Suprapubic skin (tissue), 4 donors: ENCODE measurements around the gene SLC9A8. TPM values are rescaled to one million over a fixed set of nuclear protein-coding genes. Genes with fewer than 3 reads are reported as not detected.

Experiments
- DNase-seq, 2 donors: peaks; one replicate each; pipeline ENCODE4 v3.0.0-alpha.2; 2019; ENCODE audit warnings: low spot score in 2 of 2
- H3K27ac ChIP-seq: fragments of 200-600 bp; sonication (generic); one replicate; pipeline ENCODE4 v1.5.1; 2019
- H3K27me3 ChIP-seq: fragments of 200-600 bp; sonication (generic); one replicate; pipeline ENCODE4 v1.5.1; 2019
- H3K36me3 ChIP-seq: fragments of 200-600 bp; sonication (generic); one replicate; pipeline ENCODE4 v1.5.1; 2019
- H3K4me1 ChIP-seq: fragments of 200-600 bp; sonication (generic); one replicate; pipeline ENCODE4 v1.5.1; 2019
- H3K4me3 ChIP-seq: fragments of 200-600 bp; sonication (generic); one replicate; pipeline ENCODE4 v1.5.1; 2019; ENCODE audit warnings: mild to moderate bottlenecking
- H3K9me3 ChIP-seq: fragments of 200-600 bp; sonication (generic); one replicate; pipeline ENCODE4 v1.5.1; 2019
- EP300 ChIP-seq: sonication (generic); formaldehyde crosslinking; IDR thresholded peaks from one replicate; pipeline ENCODE4 v1.6.1; 2017; ENCODE audit warnings: antibody characterized with exemption
- POLR2A ChIP-seq, 2 donors: fragments of 450-650 bp; IDR thresholded peaks; one replicate each; pipeline ENCODE4 v1.6.1; 2017; ENCODE audit warnings: antibody characterized with exemption in 2 of 2, mild to moderate bottlenecking in 2 of 2, moderate library complexity in 2 of 2
- POLR2AphosphoS5 ChIP-seq, 3 donors: sonication (generic); formaldehyde crosslinking; IDR thresholded peaks; one replicate each; pipeline ENCODE4 v1.6.1; 2017; ENCODE audit warnings: antibody characterized with exemption in 3 of 3
- WGBS: methylation state at CpG from one replicate; pipeline ENCODE4 v1.1.5; 2018; 5-methylcytosine and 5-hydroxymethylcytosine counted together
- total RNA-seq, 4 donors: library from RNA; depleted of rRNA; stranded (reverse); fragments of >200 nt; gene quantifications; one replicate each; pipeline ENCODE4 v1.1.0, GENCODE V29; 2016
- TF ChIP-seq, protein P1 (sequence below), 2 donors: fragments of 200-600 bp in 1 of 2; fragments of 450-650 bp in 1 of 2; sonication (generic) in 1 of 2; IDR thresholded peaks; one replicate each; pipeline ENCODE4 v1.5.1; 2016 to 2019; ENCODE audit warnings: antibody characterized with exemption in 2 of 2, mild to moderate bottlenecking in 1 of 2, moderate library complexity in 1 of 2

The SLC9A8 gene
- total RNA-seq, 4 donors from 2014 or later = 5.7 to 15.6 (median 9.2) TPM

DNA sequence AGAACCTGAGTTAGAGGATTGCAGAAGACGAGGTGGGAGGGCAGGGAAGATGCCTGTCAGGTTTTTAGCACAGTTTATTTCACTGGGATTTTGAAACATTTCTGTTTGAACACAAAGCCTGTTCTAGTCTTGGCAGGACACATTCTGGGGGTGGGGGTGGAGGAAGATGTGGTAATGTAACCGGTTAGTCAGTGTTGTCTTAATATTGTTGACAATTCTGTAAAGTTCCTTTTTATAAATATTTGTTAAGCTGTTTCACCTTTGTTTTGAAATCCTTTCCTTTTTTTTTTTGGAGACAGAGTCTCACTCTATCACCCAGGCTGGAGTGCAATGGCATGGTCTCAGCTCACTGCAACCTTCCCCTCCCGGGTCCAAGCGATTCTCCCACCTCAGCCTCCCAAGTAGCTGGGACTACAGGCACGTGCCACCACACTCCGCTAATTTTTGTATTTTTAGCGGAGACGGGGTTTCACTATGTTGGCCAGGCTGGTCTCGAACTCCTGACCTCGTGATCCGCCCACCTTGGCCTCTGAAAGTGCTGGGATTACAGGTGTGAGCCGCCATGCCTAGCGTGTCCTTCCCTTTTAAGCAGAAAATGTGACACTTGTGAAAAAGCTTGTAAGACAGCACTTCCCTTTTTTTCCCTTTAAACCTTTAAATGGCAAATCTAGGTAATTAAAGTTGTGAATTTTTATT, 20.2 kb downstream of the SLC9A8 start:
- TF ChIP-seq, protein P1, sequence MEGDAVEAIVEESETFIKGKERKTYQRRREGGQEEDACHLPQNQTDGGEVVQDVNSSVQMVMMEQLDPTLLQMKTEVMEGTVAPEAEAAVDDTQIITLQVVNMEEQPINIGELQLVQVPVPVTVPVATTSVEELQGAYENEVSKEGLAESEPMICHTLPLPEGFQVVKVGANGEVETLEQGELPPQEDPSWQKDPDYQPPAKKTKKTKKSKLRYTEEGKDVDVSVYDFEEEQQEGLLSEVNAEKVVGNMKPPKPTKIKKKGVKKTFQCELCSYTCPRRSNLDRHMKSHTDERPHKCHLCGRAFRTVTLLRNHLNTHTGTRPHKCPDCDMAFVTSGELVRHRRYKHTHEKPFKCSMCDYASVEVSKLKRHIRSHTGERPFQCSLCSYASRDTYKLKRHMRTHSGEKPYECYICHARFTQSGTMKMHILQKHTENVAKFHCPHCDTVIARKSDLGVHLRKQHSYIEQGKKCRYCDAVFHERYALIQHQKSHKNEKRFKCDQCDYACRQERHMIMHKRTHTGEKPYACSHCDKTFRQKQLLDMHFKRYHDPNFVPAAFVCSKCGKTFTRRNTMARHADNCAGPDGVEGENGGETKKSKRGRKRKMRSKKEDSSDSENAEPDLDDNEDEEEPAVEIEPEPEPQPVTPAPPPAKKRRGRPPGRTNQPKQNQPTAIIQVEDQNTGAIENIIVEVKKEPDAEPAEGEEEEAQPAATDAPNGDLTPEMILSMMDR (IDR thresholded peaks at IDR 0.05) = no peak
- TF ChIP-seq POLR2AphosphoS5 (IDR thresholded peaks at IDR 0.05) (no peak), POLR2A (IDR thresholded peaks at IDR 0.05) (no peak), EP300 (no peak)
- Histone ChIP-seq H3K27me3 (no peaks in the 10 kb centered on the region), H3K4me3 (no peak overlapping the region), H3K36me3 (peaks cover 23% of the 10 kb centered on the region), H3K27ac (peak overlapping the region; percentile 23), H3K4me1 (peaks cover 8% of the 10 kb centered on the region), H3K9me3 (no peaks in the 10 kb centered on the region)
- no peak for DNase-seq
- WGBS = 88% methylated on average over 13 of the region's 13 CpGs

DNA sequence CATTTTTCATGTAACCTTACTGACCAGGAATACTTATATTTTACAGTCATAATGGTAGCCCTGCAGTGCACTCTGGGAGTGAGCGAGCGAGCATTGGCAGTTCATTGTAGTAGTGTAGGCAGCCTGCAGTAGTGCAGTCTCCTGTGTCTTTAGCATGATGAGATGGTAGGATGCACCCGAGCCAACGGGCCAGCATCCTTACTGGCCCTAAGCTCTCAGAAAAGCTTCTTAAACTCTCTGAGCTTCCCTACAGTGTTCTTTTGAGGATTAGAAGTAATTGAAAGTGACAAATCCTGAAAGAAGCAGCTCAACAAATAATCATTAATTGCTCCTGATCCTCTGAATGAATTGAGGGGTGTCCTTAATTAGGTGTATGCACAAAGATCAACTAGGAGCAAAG, 20.9 kb downstream of the SLC9A8 start:
- H3K36me3 ChIP-seq = peaks cover 22% of the 10 kb centered on the region
- H3K9me3 ChIP-seq = no peaks in the 10 kb centered on the region
- no peak overlapping the region for H3K4me3 ChIP-seq
- DNase-seq = no peak
- peaks cover 8% of the 10 kb centered on the region for H3K4me1 ChIP-seq
- no peak for TF ChIP-seq POLR2A (IDR thresholded peaks at IDR 0.05)
- H3K27ac ChIP-seq = no peak overlapping the region
- H3K27me3 ChIP-seq = no peaks in the 10 kb centered on the region
- WGBS = 93% methylated on average over 4 of the region's 4 CpGs

DNA sequence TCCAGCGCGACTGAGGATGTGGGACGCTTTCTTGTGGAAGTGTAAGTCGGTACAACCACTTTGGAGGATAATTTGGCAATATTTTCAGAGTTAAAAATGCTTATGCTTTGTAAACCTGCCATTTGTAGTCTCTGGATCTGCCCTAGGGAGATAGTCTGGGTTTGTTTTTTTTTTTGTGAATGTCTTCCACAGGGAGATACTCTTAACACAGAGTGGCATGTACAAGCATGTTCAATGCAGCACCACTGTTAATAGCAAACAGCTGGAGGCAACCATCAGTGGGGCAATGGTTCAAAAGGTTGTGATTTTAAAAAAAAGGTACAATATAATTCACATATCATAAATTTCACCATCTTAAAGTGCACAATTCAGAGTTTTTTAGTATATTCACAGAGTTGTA, 22.4 kb downstream of the SLC9A8 start:
- 33% methylated on average over 4 of the region's 4 CpGs for WGBS
- no peak for DNase-seq
- Histone ChIP-seq H3K27me3 (no peaks in the 10 kb centered on the region), H3K4me3 (no peak overlapping the region), H3K27ac (no peak overlapping the region), H3K36me3 (peaks cover 17% of the 10 kb centered on the region), H3K9me3 (no peaks in the 10 kb centered on the region), H3K4me1 (peaks cover 8% of the 10 kb centered on the region)
- no peak for TF ChIP-seq EP300
- TF ChIP-seq, protein P1 (IDR thresholded peaks at IDR 0.05) = no peak
- TF ChIP-seq POLR2AphosphoS5 (IDR thresholded peaks at IDR 0.05) = no peak
- TF ChIP-seq POLR2A (IDR thresholded peaks at IDR 0.05) = no peak

DNA sequence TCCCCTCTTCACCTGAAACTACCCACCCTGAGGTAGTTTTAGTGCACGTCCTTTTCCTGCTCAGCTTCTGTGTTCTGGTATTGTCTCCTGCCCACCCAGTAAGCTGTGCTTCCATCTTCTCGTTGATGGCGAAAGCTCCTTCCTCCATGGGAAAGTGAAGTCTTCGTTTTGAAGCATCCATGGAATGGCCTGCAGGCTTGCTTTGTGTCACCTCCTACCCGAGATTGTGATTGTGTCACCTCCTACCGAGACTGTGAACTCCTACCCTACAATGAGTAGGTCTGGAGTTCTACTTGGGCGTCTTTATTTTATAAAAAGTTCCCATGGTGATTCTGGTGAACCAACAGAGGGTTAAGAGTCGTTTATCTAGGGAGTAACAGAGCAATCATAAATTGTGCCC, 25.9 kb downstream of the SLC9A8 start:
- DNase-seq = no peak
- 79% methylated on average over 8 of the region's 8 CpGs for WGBS
- H3K4me1 ChIP-seq = peaks cover 2% of the 10 kb centered on the region
- H3K27me3 ChIP-seq = no peaks in the 10 kb centered on the region
- no peak overlapping the region for H3K27ac ChIP-seq
- no peaks in the 10 kb centered on the region for H3K9me3 ChIP-seq
- no peak for TF ChIP-seq EP300
- TF ChIP-seq POLR2A (IDR thresholded peaks at IDR 0.05) = no peak
- TF ChIP-seq, protein P1 (IDR thresholded peaks at IDR 0.05) = no peak
- TF ChIP-seq POLR2AphosphoS5 (IDR thresholded peaks at IDR 0.05) = no peak
- H3K36me3 ChIP-seq = peaks cover 11% of the 10 kb centered on the region
- H3K4me3 ChIP-seq = no peak overlapping the region

DNA sequence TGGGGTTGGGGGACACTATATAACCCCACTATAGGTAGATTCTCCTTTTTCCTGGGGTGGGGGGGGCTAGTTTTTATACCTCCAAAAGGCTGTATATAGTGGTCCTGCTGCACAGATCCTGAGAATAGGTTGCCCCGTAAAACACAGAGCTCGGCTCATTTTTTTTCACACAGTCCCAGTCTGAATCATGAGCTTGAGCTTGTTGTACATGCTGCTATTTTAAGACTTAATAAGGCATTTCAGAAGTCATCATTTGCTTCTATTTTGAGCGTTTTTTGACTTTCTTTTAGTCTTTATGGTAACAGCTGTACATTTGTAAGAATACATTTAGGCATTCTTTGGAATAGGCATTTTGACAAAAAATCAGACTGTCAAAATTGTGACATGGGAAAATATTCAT, 30.5 kb downstream of the SLC9A8 start:
- WGBS = 67% methylated on average over 3 of the region's 3 CpGs
- DNase-seq = no peak
- H3K9me3 ChIP-seq = no peaks in the 10 kb centered on the region
- no peaks in the 10 kb centered on the region for H3K27me3 ChIP-seq
- no peak overlapping the region for H3K4me3 ChIP-seq
- TF ChIP-seq, protein P1 (IDR thresholded peaks at IDR 0.05) = no peak
- TF ChIP-seq EP300 = no peak
- no peak for TF ChIP-seq POLR2AphosphoS5 (IDR thresholded peaks at IDR 0.05)
- no peak for TF ChIP-seq POLR2A (IDR thresholded peaks at IDR 0.05)
- no peaks in the 10 kb centered on the region for H3K4me1 ChIP-seq
- no peak overlapping the region for H3K27ac ChIP-seq
- H3K36me3 ChIP-seq = peaks cover 14% of the 10 kb centered on the region
